ENCODE measurements around the gene ACVRL1.

Gene ACVRL1

DNA sequence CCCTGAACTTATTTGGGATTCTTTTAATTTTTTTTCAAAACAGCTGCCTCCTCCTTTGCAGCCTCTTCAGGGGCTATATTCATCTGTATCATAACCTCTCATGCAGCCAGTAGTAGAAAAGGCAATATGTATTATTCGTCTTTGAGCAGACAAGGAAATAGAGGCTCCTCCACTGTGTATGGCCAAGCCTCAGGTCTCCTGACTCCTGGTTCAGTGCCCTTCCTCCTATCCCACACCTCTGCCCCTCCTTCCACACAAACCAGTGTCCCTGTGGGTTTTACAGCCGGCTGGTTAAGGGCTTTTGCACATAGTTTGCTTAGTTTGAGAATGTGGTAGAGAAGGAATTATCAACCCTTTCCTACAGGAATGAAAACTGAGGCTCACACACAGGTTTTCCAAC is 8.8 kb upstream of the ACVRL1 start:
- no peak for DNase-seq (ENCODE audit: low read depth)

DNA sequence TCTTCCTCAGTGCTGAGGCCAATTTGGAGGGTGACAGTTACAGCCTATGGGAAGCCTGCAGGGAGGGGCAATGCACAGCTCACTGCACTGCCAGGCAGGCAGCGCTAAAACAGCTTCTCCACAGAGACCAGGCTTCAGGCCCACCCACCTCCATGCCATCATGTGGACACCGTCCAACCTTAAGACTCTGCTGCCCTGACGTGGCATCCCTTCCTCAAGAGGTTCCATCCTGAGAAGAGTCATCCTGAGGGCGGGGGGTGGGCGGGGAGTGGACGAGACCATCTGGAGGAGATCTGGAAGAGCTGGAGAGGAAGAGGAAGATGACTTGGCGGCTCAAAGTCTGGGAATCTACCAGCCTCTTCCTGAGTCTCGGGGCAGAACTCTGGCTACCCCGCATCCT is 8.4 kb upstream of the ACVRL1 start:
- no peak for DNase-seq (ENCODE audit: low read depth)

DNA sequence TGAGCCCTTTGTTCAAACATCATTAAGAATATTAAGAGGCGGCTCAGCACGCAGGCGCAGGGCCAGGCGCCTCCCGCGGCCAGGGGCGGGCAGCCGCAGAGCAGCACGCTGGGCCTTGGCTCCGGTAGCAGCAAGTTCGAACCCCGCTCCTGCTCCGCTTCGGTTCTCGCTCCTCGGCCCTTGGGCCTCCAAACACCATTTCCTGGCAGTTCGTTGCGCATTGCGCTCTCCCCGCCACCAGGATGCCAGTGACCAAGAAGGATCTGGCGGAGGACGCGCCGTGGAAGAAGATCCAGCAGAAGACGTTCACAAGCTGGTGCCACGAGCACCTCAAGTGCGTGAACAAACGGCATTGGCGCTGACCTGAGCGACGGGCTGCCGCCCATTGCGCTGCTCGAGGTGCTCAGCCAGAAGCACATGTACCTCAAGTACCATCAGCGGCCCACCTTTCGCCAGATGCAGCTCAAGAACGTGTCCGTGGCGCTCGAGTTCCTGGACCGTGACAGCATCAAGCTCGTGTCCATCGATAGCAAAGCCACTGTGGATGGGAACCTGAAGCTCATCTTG is 6.9 kb upstream of the ACVRL1 start:
- no peak for DNase-seq (ENCODE audit: low read depth)

DNA sequence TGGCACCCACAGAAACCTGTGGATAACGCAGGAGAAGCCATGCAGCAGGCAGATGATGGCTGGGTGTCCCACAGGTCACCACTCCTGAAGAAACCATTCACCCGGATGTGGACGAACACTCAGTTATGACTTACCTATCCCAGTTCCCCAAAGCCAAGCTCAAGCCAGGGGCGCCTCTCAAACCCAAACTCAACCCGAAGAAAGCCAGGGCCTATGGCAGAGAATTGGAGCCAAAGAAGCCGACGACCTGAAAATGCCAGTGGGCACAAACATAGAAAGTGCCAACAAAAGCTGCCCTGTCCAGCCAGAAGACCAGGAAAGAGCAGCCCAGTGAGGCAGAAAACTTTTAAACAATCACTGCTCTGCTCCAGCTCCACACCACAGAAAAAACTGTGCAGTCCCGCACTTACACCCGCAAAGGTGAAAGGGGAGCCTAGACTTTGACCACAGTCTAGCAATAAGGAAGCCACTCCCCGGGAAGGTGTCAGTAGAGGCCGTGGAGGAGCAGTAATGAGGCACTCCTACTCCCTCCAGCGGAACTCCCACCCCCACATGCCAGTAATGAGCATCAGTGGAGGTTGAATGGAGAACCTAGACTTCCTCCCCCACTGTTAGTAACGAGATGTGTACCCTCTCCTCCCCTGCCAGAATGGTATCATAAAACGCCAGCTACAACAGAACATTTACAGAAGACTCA is 6.0 kb upstream of the ACVRL1 start:
- no peak for DNase-seq (ENCODE audit: low read depth)

DNA sequence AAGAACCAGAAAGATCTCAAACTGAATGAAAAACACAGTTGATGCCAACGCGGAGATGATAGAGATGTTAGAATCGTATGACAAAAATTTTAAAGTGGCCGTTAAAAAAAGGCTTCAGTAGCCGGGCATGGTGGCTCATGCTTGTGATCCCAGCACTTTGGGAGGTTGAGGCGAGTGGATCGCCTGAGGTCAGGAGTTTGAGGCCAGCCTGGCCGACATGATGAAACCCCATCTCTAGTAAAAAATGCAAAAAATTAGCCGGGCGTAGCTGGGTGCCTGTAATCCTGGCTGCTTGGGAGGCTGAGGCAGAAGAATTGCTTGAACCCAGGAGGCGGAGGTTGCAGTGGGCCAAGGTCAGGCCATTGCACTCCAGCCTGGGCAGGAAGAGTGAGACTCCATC is 5.4 kb upstream of the ACVRL1 start:
- DNase-seq (ENCODE audit: low read depth): no peak

DNA sequence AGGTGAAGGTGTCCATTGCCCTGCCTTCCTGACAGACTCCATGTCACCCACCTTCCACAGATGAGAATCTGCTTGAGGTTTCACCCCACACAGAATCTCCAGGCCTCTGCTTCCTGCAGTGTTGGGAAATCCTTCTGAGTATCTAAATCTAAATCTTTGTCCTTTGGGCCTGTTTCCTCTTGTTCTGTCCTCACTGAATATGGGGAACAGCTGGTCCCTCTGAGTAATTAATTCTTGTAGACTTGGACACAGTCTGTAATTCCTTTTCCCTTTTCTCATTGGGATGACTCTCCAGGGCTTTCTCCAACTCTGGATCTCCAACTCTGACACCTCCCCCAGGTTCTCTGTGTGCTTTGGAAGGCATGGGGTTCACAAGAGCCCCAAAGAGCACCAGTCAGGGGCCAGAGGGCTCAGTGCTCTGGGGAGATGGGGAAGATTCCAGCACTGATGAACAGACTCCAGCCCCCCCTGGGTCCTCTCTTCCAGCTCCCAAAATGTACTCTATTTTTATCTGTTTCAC is 2.3 kb upstream of the ACVRL1 start:
- DNase-seq (ENCODE audit: low read depth): no peak

DNA sequence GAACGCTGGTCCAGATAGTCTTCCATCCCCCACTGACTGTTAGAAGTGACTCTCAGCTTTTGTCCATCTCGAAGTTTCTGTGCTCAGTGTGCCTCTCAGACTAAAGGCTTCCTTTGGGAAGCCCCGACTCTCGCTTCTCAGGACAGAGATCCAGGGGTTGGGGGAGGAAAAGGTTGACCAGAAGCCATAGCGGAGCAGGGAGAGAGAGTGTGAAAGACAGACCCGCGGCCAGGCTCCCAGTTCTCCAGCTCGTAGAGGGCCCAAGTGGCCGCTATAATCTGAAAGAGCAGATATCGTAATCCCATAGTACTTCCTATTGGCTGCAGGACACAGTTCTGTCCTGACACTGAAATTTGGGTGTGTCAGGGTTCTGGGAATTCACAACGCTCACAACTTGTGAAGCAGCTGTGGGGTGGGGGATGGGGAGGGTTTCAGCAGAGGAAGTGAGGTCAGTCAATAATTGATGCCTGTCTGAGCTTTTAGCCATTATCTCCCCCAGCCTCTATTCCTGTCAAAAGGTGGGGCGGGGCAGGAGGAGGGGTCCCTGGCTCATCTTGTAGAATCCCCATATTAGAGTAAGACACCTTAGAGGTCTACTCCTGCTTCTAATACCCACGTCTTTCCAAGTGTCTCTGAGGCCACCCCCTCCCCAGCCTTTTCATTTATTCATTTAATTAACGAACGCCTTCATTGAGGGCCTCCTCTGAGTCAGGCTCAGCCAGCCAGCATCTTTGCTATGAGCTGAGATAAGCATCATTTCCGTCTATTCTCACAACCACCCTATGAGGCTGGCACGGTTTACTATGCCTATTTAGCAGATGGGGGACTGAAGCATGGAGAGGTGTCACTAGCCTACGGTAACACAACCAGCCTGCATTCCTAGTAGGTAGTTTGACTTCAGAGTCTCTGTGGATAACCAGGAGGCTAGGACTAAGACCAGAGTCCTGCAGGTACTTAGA is 1.6 kb upstream of the ACVRL1 start:
- peak; percentile 54 for DNase-seq (ENCODE audit: low read depth)

DNA sequence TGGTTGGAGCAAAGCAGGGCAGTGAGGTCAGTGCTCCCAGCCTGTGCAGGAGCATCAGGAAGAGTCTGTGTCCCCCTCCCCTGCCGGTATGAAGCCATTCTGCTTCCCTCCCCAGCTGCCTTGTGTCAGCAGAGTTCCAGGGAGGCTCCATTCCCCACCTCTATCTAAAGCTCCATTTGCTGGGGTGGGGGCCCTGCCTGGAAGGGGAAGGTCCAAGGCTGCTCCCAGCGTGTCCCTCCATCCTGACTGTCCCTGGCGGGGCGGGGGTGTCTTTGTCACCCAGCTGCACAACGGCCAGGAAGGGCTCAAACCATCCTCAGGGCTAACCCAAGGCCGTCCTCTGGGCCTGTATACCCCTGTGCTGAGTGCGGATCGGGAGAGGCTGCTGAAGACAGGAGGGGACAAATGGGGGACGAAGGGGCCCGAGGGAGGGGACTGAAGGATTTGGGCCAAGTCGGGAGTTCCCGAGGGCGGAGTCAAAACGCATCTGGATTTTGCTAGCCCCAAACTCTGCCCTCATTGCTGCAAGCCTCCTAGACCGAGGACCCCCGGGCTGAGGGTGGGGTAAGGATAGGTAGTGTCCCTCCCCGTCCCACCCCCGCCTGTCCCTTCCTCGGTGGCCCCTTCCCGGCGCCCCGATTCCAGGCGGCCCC is 748 bp upstream of the ACVRL1 start:
- DNase-seq (ENCODE audit: low read depth): no peak

DNA sequence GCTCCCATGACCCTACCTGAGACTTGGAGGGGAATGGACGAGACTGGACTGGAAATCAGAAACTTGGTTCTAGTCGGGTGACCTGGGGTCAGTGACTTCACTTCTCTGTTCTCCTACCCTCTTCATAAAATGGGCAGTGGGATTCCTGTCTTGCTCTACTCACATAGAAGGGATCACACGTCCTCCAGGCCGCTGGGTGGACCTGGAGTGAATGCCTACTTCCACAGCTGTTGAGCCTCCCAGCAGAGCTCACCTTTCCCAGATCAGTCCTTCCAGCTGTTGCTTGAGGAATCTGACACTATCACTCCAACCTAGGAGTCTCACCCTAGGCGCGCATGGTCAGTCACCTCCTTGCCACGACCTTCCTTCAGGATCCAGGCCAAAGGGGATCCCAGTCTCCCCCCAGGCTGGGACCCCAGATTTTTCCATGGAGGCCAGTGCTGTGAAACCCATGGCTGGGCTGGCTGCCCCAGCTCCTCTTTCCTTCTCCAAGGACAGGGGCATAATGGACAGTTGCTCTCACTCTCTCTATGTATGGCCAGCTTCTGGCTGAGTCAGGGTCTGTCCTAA is 637 bp downstream of the ACVRL1 start:
- DNase-seq (ENCODE audit: low read depth): no peak

DNA sequence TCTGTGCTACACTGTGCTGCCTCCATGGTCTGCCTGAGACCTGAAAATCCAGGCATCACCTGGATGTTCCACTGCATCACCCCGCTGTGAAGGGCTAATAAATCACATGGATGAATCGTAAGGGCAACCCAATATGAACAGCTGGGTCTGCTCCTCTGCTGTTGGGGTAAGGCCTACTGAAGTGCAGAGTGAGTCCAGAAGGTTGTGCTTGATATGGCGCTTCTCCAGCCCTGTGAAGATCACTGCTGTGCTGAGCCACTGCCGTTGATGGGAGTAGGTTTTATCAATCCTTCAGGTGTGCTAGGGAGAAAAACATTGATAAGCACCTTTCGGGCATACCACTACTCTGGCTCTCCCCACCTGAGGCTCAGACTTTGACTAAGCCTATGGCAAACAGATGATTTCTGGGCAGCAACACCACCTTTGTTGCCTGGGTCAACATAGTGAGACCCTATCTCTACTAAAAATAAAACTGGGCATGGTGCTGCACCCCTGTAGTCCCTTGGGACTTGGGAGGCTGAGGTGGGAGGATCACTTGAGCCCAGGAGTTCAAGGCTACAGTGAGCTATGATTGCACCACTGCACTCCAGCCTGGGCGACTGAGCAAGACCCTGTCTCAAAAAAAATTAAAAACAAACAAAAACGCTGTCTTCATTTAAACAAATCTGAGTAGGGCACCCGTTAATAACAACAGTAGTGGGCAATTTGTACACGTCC is 1.7 kb downstream of the ACVRL1 start:
- DNase-seq (ENCODE audit: low read depth): no peak

DNA sequence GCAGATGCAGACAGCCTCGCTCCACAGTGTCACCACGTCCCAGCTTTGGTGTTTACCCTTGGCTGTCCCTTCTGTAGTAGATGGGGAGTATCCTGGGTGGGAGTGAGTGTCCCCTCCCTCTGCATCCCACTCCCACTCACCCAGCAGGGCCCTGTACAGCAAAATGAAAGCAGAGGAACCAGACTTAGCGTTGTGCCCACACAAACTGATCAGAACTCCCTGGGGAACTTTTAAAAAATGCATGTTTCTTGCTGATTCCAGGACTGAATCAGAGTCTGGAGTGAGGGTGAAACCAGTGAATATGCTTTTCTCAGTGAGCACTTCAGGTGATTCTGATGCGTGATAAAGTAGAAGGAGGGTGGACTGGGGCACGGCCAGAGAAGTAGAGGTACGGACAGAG is 2.9 kb downstream of the ACVRL1 start:
- no peak for DNase-seq (ENCODE audit: low read depth)

DNA sequence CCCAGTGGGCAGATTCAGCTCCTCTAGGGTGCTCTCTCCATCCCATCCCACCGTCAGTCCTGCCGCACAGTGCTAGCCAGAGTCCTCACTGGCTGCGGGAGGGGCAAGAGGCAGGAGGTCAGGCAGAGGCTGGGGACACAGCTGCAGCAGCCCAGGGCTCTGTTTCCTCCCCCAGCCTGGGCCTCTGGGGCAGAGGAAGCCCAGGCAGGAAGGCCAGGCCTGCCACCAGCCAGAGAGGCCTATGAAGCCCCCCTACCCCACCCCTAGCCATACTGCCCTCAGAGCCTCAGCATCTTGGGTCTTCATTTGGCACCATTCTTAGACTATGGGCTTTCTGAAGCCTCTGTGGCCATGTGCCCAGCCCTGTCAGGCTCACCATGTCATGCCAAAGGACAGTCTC is 3.4 kb downstream of the ACVRL1 start:
- no peak for DNase-seq (ENCODE audit: low read depth)

DNA sequence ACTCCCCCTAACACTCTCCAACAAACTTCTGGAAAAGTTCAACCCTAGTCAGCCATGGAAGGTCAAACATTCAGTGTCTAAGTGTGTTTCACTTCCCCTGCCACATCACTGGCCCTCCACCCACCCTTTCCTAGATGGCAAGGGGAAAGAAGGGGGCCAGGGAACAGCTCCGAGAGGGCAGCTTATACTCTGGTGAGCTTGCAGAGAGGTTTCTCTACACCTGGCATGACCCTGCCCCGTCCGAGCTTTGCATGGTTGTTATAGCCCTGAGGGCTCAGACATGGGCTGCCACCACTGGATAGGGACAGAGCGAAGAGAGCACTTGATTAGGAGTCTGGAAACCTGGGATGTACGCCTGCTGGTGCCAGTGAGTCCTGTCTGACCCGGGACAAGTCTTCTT is 4.0 kb downstream of the ACVRL1 start:
- no peak for DNase-seq (ENCODE audit: low read depth)

DNA sequence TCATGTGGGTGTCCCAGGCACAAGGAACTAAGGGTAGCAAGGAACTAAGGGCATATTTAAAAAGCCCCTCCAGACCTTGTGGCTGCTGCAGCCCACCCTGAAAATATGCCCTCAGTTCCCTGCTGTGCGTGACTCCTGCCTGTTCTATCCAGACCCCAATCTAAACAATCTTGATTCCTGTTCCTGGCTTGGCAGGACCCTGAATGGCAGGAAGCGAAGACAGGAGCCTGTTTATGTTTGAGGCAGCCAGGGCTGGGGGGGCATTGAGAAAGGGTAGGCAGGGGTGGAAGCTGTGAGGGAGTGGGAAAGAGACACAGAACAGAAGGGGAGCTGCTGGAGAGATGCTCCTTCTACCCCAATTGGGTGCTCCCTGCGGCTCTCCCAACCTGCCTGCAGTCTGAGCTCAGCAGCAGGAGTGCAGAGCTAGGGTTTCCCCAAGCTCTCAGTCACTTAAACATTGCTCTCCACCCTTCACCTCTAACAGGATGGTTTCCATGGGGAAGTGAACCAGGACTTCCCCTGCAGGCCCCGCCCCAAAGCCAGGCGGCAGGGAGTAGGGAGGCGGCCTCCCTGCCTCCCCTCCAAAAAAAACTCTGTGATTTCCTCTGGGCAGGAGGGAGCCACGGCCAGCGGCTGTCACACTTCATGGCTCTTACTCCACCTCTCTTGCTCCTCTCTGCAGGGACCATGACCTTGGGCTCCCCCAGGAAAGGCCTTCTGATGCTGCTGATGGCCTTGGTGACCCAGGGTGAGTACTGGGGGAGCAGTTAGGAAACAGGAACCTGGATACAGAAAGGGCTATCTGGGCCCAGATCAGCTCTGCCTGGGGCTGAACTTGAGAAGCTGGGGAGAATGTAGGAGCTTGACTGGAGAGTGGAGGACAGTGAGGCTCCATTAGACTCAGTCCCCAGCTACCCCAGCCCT is 4.7 kb downstream of the ACVRL1 start:
- no peak for DNase-seq (ENCODE audit: low read depth)

DNA sequence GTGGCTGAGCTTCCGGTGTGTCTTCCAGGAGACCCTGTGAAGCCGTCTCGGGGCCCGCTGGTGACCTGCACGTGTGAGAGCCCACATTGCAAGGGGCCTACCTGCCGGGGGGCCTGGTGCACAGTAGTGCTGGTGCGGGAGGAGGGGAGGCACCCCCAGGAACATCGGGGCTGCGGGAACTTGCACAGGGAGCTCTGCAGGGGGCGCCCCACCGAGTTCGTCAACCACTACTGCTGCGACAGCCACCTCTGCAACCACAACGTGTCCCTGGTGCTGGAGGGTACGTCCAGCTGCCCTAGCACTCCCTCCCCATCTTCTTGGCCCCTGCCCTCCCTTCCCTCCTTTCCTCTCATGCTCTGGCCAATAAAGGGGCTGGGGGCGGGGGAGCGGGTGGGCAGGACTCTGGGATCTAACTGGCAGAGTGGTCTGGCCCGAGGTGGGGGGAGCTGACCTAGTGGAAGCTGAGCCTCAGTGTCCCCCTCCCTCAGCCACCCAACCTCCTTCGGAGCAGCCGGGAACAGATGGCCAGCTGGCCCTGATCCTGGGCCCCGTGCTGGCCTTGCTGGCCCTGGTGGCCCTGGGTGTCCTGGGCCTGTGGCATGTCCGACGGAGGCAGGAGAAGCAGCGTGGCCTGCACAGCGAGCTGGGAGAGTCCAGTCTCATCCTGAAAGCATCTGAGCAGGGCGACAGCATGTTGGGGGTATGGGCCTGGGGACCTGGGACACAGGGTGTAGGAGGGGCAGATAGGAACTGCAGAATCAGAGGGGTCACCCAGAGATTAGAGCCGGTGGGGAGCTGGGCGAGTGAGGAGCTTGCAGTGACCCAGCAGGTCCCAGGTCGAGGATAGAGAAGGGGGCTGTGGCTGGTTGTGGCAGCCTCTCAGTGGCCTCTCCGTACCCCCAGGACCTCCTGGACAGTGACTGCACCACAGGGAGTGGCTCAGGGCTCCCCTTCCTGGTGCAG is 6.0 kb downstream of the ACVRL1 start:
- DNase-seq (ENCODE audit: low read depth): no peak

DNA sequence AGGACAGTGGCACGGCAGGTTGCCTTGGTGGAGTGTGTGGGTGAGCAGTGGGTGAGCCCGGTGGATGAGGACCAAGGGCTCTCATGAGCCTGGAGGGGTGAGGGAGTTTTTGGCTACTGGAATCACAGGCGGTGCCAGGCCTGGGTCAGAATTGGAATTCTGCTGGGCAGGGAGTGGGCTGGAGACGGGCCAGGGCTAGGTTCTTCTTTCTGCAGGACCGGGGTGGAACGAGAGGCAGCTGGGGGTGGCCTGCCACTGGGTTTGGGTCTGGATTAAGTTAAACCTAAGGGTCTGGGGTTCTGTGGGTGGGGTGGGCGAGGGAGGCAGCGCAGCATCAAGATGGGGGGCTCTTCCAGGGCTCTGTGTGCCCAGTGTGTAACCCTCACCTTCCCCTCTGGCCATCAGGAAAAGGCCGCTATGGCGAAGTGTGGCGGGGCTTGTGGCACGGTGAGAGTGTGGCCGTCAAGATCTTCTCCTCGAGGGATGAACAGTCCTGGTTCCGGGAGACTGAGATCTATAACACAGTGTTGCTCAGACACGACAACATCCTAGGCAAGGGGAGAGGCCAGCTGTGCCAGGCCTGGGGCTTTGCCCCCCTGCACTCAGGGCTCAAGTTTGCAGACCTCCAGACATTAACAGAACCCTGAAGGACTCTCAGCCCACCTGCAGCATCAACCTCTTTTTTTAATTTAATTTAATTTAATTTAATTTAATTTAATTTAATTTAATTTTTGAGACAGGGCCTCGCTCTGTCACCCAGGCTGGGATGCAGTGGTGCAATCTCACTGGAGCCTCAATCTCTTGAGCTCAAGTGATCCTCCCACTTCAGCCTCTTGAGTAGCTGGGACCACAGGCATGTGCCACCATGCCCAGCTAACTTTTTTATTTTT is 7.0 kb downstream of the ACVRL1 start:
- no peak for DNase-seq (ENCODE audit: low read depth)

DNA sequence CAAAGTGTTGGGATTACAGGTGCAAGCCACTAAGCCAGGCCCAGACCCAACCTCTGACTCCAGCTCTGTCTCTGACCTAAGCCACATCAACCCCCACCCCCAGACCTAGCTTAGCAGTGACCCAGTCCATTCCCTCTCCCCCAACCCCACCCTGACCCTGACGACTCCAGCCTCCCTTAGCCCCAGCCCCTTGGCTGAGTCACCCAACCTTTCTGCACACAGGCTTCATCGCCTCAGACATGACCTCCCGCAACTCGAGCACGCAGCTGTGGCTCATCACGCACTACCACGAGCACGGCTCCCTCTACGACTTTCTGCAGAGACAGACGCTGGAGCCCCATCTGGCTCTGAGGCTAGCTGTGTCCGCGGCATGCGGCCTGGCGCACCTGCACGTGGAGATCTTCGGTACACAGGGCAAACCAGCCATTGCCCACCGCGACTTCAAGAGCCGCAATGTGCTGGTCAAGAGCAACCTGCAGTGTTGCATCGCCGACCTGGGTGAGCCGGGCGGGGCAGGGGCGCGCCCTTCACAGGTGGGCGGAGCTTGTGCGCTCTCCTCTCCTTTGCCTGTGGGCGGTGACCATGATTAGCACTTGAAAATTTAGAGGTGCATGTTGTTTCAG is 7.8 kb downstream of the ACVRL1 start:
- no peak for DNase-seq (ENCODE audit: low read depth)

DNA sequence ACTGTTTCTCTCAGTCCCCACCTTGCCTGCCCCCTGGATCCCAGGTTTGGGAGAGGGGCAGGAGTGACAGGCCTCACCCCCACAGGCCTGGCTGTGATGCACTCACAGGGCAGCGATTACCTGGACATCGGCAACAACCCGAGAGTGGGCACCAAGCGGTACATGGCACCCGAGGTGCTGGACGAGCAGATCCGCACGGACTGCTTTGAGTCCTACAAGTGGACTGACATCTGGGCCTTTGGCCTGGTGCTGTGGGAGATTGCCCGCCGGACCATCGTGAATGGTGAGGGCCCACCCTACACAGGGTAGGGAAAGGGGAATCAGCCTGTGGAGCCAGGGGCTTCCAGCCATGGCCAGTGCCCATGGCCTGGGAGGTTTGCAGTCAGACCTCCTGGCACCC is 8.6 kb downstream of the ACVRL1 start:
- DNase-seq (ENCODE audit: low read depth): no peak
